Lung (tissue), 12 donors: ENCODE measurements around the gene CAVIN4. TPM values are rescaled to one million over a fixed set of nuclear protein-coding genes. Genes with fewer than 3 reads are reported as not detected.

Experiments
- ATAC-seq: fragments of 200-7000 bp; cut with Tn5 transposase; one replicate; pipeline ENCODE4 v1.9.1; 2020; ENCODE audit warnings: moderate number of reproducible peaks; ENCODE audit not compliant: insufficient read depth, low FRiP score
- DNase-seq, 3 donors: peaks; one replicate each; pipeline ENCODE4 v3.0.0-alpha.2; 2013 to 2017
- H3K27ac ChIP-seq, 2 donors: one replicate each; pipeline ENCODE4 v1.5.1; 2013; ENCODE audit warnings: mild to moderate bottlenecking in 2 of 2, moderate library complexity in 2 of 2, control low read depth in 1 of 2, inconsistent platforms in 1 of 2, low read depth in 1 of 2, low read length in 1 of 2
- H3K27me3 ChIP-seq, 3 donors: one replicate each; pipeline ENCODE4 v1.5.1; 2013; ENCODE audit warnings: low read length in 2 of 3; ENCODE audit not compliant: control insufficient read depth in 3 of 3, insufficient read depth in 3 of 3
- H3K36me3 ChIP-seq, 4 donors: one replicate each; pipeline ENCODE4 v1.5.1; 2013; ENCODE audit warnings: low read length in 4 of 4, mild to moderate bottlenecking in 1 of 4, moderate library complexity in 1 of 4; ENCODE audit not compliant: control insufficient read depth in 4 of 4, insufficient read depth in 4 of 4
- H3K4me1 ChIP-seq, 5 donors: one replicate each; pipeline ENCODE4 v1.5.1; 2013; ENCODE audit warnings: low read length in 5 of 5, mild to moderate bottlenecking in 2 of 5, moderate library complexity in 1 of 5; ENCODE audit not compliant: control insufficient read depth in 5 of 5, insufficient read depth in 5 of 5
- H3K4me3 ChIP-seq: one replicate; pipeline ENCODE4 v1.5.1; 2013; ENCODE audit warnings: mild to moderate bottlenecking, control low read depth, moderate library complexity
- H3K9ac ChIP-seq, 2 donors: one replicate each; pipeline ENCODE4 v1.5.1; 2013; ENCODE audit warnings: low read length in 2 of 2, control low read depth in 1 of 2; ENCODE audit not compliant: insufficient read depth in 1 of 2
- H3K9me3 ChIP-seq, 4 donors: one replicate each; pipeline ENCODE4 v1.5.1; 2013; ENCODE audit warnings: low read length in 3 of 4, mild to moderate bottlenecking in 1 of 4, moderate library complexity in 1 of 4; ENCODE audit not compliant: control insufficient read depth in 4 of 4, insufficient read depth in 3 of 4
- WGBS, 2 donors: extraction: QIAGEN DNeasy Blood & Tissue Kit; methylation state at CpG; one replicate each; pipeline ENCODE4 v1.1.7; 2013; 5-methylcytosine and 5-hydroxymethylcytosine counted together
- polyA plus RNA-seq, 2 donors: library from polyadenylated mRNA; stranded (reverse); fragments of 200-250 nt; gene quantifications; one replicate each; pipeline ENCODE4 v1.2.1, GENCODE V29; 2013
- total RNA-seq, 2 donors: library from RNA; depleted of rRNA in 1 of 2; stranded (reverse); fragments of >200 nt in 1 of 2; gene quantifications; one replicate each; pipeline ENCODE4 v1.2.1, GENCODE V29; 2014 to 2021
- TF ChIP-seq, protein P1 (sequence below): IDR thresholded peaks from 2 replicates; pipeline ENCODE4 v1.5.1; 2012; ENCODE audit warnings: mild to moderate bottlenecking; ENCODE audit errors: control extremely low read depth, extremely low read depth
- donor health status: control.
- donor health status: control.
- donor health status: Bipolar disorder and iron deficiency.
- donor health status: healthy.
- donor health status: DM: yes; HTN: yes; CAD: no.

CAVIN4 gene
- total and polyA plus RNA-seq, 4 donors: 0.22 to 1.3 (median 0.48) TPM

DNA sequence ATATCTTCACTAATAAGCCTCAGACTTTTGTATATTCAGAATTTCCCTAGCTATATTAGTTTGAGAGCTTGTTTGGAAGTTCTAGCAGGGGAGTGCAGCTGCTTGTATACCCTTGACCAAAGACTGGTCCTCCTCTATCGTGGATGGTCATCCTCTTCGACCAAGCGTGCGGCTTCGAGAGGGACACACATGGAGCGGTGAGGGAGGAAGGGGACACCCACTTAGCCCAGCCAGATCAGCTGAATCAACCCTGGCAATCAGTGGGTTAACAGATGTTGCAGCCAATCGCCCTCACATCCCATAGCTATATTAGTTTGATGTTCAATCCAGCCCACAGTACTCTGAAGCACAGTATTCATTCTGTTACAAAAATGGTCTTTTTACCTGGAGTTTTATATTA is 3.2 kb downstream of the CAVIN4 start:
- TF ChIP-seq, protein P1, sequence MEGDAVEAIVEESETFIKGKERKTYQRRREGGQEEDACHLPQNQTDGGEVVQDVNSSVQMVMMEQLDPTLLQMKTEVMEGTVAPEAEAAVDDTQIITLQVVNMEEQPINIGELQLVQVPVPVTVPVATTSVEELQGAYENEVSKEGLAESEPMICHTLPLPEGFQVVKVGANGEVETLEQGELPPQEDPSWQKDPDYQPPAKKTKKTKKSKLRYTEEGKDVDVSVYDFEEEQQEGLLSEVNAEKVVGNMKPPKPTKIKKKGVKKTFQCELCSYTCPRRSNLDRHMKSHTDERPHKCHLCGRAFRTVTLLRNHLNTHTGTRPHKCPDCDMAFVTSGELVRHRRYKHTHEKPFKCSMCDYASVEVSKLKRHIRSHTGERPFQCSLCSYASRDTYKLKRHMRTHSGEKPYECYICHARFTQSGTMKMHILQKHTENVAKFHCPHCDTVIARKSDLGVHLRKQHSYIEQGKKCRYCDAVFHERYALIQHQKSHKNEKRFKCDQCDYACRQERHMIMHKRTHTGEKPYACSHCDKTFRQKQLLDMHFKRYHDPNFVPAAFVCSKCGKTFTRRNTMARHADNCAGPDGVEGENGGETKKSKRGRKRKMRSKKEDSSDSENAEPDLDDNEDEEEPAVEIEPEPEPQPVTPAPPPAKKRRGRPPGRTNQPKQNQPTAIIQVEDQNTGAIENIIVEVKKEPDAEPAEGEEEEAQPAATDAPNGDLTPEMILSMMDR: no peak
- Histone ChIP-seq H3K27me3 (no peaks in the 10 kb centered on the region), H3K9me3 (no peaks in the 10 kb centered on the region), H3K4me3 (no peak overlapping the region), H3K27ac (no peak overlapping the region), H3K4me1 (peaks cover 0 to 3% (median 0%) of the 10 kb centered on the region in 5 donors), H3K9ac (no peak overlapping the region), H3K36me3 (peaks cover 0 to 4% (median 0%) of the 10 kb centered on the region in 4 donors)
- DNase-seq (no peak), ATAC-seq (no peak)
- 92 to 95% methylated on average over 7 of the region's 7 CpGs for WGBS, 2 donors

GRCh38 chr9:100581661-100582060 is 3.8 kb downstream of the CAVIN4 start:
- ATAC-seq (no peak), DNase-seq (no peak)
- TF ChIP-seq, protein P1: no peak
- Histone ChIP-seq H3K4me1 (peaks cover 0 to 3% (median 0%) of the 10 kb centered on the region in 5 donors), H3K9ac (no peak overlapping the region), H3K9me3 (no peaks in the 10 kb centered on the region), H3K27ac (no peak overlapping the region), H3K27me3 (no peaks in the 10 kb centered on the region), H3K4me3 (no peak overlapping the region), H3K36me3 (peaks cover 0 to 4% (median 0%) of the 10 kb centered on the region in 4 donors)
- WGBS, 2 donors: 83 to 94% methylated on average over 4 of the region's 4 CpGs

- H3K9me3 ChIP-seq: no peaks in the 10 kb centered on the region
- DNase-seq: no peak
- 91 to 98% methylated on average over 5 of the region's 5 CpGs for WGBS, 2 donors
- no peaks in the 10 kb centered on the region for H3K27me3 ChIP-seq
- H3K4me1 ChIP-seq: peaks cover 0 to 3% (median 0%) of the 10 kb centered on the region in 5 donors
- H3K36me3 ChIP-seq: peaks cover 0 to 4% (median 0%) of the 10 kb centered on the region in 4 donors
- ATAC-seq: no peak
- no peak overlapping the region for H3K9ac ChIP-seq
- H3K4me3 ChIP-seq: no peak overlapping the region
- H3K27ac ChIP-seq: no peak overlapping the region
- TF ChIP-seq, protein P1: no peak
Measured at GRCh38 chr9:100583014-100583802, 5.3 kb downstream of the CAVIN4 start.
